ENCODE measurements around the gene TAS2R41.

DNA sequence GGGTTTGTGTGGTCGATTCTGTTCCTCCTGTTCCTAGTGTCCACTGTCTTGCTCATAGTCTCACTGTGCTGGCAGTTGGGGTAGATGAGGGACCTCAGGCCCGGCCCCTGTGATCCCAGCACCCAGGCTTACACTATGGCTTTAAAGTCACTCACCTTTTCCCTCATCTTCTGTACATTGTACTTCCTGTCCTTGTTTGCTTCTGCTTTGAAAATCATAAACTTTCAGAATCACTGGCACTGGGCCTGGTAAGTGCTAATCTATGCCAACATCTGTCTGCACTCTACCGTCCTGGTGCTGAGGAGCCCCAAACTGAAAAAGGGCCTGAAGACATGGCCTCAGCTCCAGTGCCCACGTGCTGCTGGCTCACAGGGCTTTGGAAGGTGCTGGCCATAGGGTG is 40.1 kb upstream of the TAS2R41 start:
- TF ChIP-seq POLR2A (IDR thresholded peaks at IDR 0.05; ENCODE audit: low read length) (no peak), GATA1 (IDR thresholded peaks at IDR 0.05; ENCODE audit: low read depth, low read length) (no peak)

Measured in erythroblast (primary cell).